Activated CD4-positive, alpha-beta T cell treated with anti-CD3 and anti-CD28 coated beads, Interleukin-2, amount 50 U/mL, for 48 hours (primary cell): ENCODE results near the gene DAND5.
"Not testable (repeated sequence)": the region's sequence is repeated elsewhere in the genome, so short reads cannot be mapped to it uniquely, and the experiment has no call there.

Experiments used
- DNase-seq, 2 experiments: peaks; one replicate each; pipeline ENCODE4 v3.0.0-alpha.2; 2020

Gene DAND5

GRCh38 chr19:12967907-12968306, 1.5 kb upstream of the DAND5 start:
- no peak for DNase-seq

- no peak for DNase-seq
These were observed 869 bp downstream of the DAND5 start for GRCh38 chr19:12970070-12970820.

- no peak for DNase-seq
These were observed 3.9 kb downstream of the DAND5 start for GRCh38 chr19:12973236-12973635.

GRCh38 chr19:12974301-12975220, 5.2 kb downstream of the DAND5 start:
- no peak for DNase-seq

- no peak for DNase-seq
These were observed 5.9 kb downstream of the DAND5 start for GRCh38 chr19:12975221-12975741.

GRCh38 chr19:12976109-12976508, 6.7 kb downstream of the DAND5 start:
- not testable (repeated sequence) for DNase-seq

GRCh38 chr19:12979974-12980373, 10.6 kb downstream of the DAND5 start:
- DNase-seq: no peak

- DNase-seq: no peak
These were observed 13.3 kb downstream of the DAND5 start for GRCh38 chr19:12982648-12983047.

- DNase-seq: no peak
These were observed 13.7 kb downstream of the DAND5 start for GRCh38 chr19:12983091-12983490.

GRCh38 chr19:12983542-12984142, 14.3 kb downstream of the DAND5 start:
- peak; percentile 80 to 84 for DNase-seq

- no peak for DNase-seq
These were observed 14.8 kb downstream of the DAND5 start for GRCh38 chr19:12984143-12984627.

- DNase-seq: no peak
These were observed 15.3 kb downstream of the DAND5 start for GRCh38 chr19:12984683-12985048.

GRCh38 chr19:12985049-12985776, 15.8 kb downstream of the DAND5 start:
- DNase-seq: no peak

GRCh38 chr19:12986726-12987125, 17.4 kb downstream of the DAND5 start:
- DNase-seq: no peak

GRCh38 chr19:12987190-12987589, 17.8 kb downstream of the DAND5 start:
- no peak for DNase-seq

GRCh38 chr19:12987781-12988180, 18.4 kb downstream of the DAND5 start:
- no peak for DNase-seq

- no peak for DNase-seq
These were observed 21.1 kb downstream of the DAND5 start for GRCh38 chr19:12990431-12990830.

GRCh38 chr19:12990853-12991252, 21.5 kb downstream of the DAND5 start:
- no peak for DNase-seq

- DNase-seq: no peak
These were observed 21.9 kb downstream of the DAND5 start for GRCh38 chr19:12991296-12991695.

- no peak for DNase-seq
These were observed 23.4 kb downstream of the DAND5 start for GRCh38 chr19:12992729-12993128.

GRCh38 chr19:12993562-12993961, 24.2 kb downstream of the DAND5 start:
- no peak for DNase-seq
